Right kidney (tissue), 1 donor: ENCODE results near the gene C1QL1.

Source experiments
- DNase-seq: peaks from one replicate; pipeline ENCODE4 v3.0.0-alpha.2; 2016

C1QL1 gene

GRCh38 chr17:44914148-44914547 is 54.0 kb downstream of the C1QL1 start:
- DNase-seq, result no peak

GRCh38 chr17:44913676-44914075 is 54.4 kb downstream of the C1QL1 start:
- DNase-seq, result no peak

GRCh38 chr17:44912763-44913544 is 55.1 kb downstream of the C1QL1 start:
- no peak for DNase-seq

- peak; percentile 41 for DNase-seq
These were observed 56.7 kb downstream of the C1QL1 start for GRCh38 chr17:44911133-44912001.

- no peak for DNase-seq
These were observed 57.6 kb downstream of the C1QL1 start for GRCh38 chr17:44910231-44911106.
